Activated CD4-positive, alpha-beta T cell treated with anti-CD3 and anti-CD28 coated beads for 24 hours (primary cell): ENCODE data around the gene DRD5.
"Not testable (repeated sequence)": the region's sequence is repeated elsewhere in the genome, so short reads cannot be mapped to it uniquely, and the experiment has no call there.

Source experiments
- DNase-seq, 2 donors: peaks; one replicate each; pipeline ENCODE4 v3.0.0-alpha.2; 2020; ENCODE audit warnings: low read depth in 2 of 2

The DRD5 gene

GRCh38 chr4:9781343-9782135, at the start of gene DRD5:
Gene DRD5 (plus strand): TSS chr4:9781634. CDS start chr4:9782030, 396 bp downstream.
- no peak for DNase-seq

- not testable (repeated sequence) for DNase-seq
Observed at GRCh38 chr4:9732256-9732655, 49.2 kb upstream of the DRD5 start.

- DNase-seq: no peak
Observed at GRCh38 chr4:9735515-9735914, 45.9 kb upstream of the DRD5 start.

GRCh38 chr4:9737280-9737679, 44.2 kb upstream of the DRD5 start:
- not testable (repeated sequence) for DNase-seq

GRCh38 chr4:9743789-9744188, 37.6 kb upstream of the DRD5 start:
- DNase-seq: not testable (repeated sequence)

GRCh38 chr4:9745782-9746181, 35.7 kb upstream of the DRD5 start:
- DNase-seq: no peak

- DNase-seq: no peak
Observed at GRCh38 chr4:9758641-9759317, 22.7 kb upstream of the DRD5 start.

GRCh38 chr4:9762823-9763475, 18.5 kb upstream of the DRD5 start:
- DNase-seq: no peak

GRCh38 chr4:9764155-9764696, 17.2 kb upstream of the DRD5 start:
- no peak for DNase-seq

- DNase-seq: no peak
Observed at GRCh38 chr4:9765091-9765490, 16.3 kb upstream of the DRD5 start.

- DNase-seq: no peak
Observed at GRCh38 chr4:9769321-9769720, 12.1 kb upstream of the DRD5 start.

GRCh38 chr4:9771034-9771433, 10.4 kb upstream of the DRD5 start:
- no peak for DNase-seq

GRCh38 chr4:9773471-9773870, 8.0 kb upstream of the DRD5 start:
- DNase-seq: no peak

GRCh38 chr4:9782136-9782436, 652 bp downstream of the DRD5 start:
- no peak for DNase-seq

- not testable (repeated sequence) for DNase-seq
Observed at GRCh38 chr4:9785891-9786290, 4.5 kb downstream of the DRD5 start.

- no peak for DNase-seq
Observed at GRCh38 chr4:9792381-9792780, 10.9 kb downstream of the DRD5 start.

- not testable (repeated sequence) for DNase-seq
Observed at GRCh38 chr4:9796641-9797040, 15.2 kb downstream of the DRD5 start.

- no peak for DNase-seq
Observed at GRCh38 chr4:9800848-9801247, 19.4 kb downstream of the DRD5 start.

GRCh38 chr4:9804918-9805317, 23.5 kb downstream of the DRD5 start:
- no peak for DNase-seq

- no peak for DNase-seq
Observed at GRCh38 chr4:9808077-9808476, 26.6 kb downstream of the DRD5 start.

GRCh38 chr4:9811806-9812205, 30.4 kb downstream of the DRD5 start:
- DNase-seq: no peak

- no peak for DNase-seq
Observed at GRCh38 chr4:9812501-9813340, 31.3 kb downstream of the DRD5 start.
